Keratinocyte (primary cell): Measurements from ENCODE around the gene HPSE2. TPM values are rescaled to one million over a fixed set of nuclear protein-coding genes. Genes with fewer than 3 reads are reported as not detected.

Experiments used
- DNase-seq: peaks from one replicate; pipeline ENCODE4 v3.0.0-alpha.2; 2011; ENCODE audit warnings: low read depth, missing footprints, low spot score
- FAIRE-seq: peaks from 2 replicates; lab custom pipeline; 2011; peaks lifted over from hg19 to GRCh38; lab: Jason Lieb, UNC
- H2AFZ ChIP-seq: 2 replicates; pipeline ENCODE4 v1.6.0; 2012; ENCODE audit warnings: low read length, control low read depth, inconsistent platforms; ENCODE audit not compliant: control insufficient read depth
- H3K27ac ChIP-seq: 2 replicates; pipeline ENCODE4 v1.5.1; 2011; ENCODE audit warnings: low read length; ENCODE audit not compliant: control insufficient read depth, insufficient read depth
- H3K27me3 ChIP-seq: 3 replicates; pipeline ENCODE4 v1.6.0; 2011; ENCODE audit warnings: low read length; ENCODE audit not compliant: control insufficient read depth, insufficient read depth; ENCODE audit errors: extremely low read depth
- H3K36me3 ChIP-seq, 2 experiments: 2 replicates in 1 of 2; 3 replicates in 1 of 2; pipeline ENCODE4 v1.5.1; 2011; ENCODE audit warnings: low read length in 2 of 2, mild to moderate bottlenecking in 1 of 2; ENCODE audit not compliant: control insufficient read depth in 2 of 2, insufficient read depth in 2 of 2; ENCODE audit errors: extremely low read depth in 1 of 2
- H3K4me1 ChIP-seq: 3 replicates; pipeline ENCODE4 v1.5.1; 2011; ENCODE audit warnings: low read length; ENCODE audit not compliant: control insufficient read depth, insufficient read depth; ENCODE audit errors: extremely low read depth
- H3K4me2 ChIP-seq: 3 replicates; pipeline ENCODE4 v1.6.0; 2011; ENCODE audit warnings: low read depth, low read length; ENCODE audit not compliant: control insufficient read depth, insufficient read depth; ENCODE audit errors: extremely low read depth
- H3K4me3 ChIP-seq, 3 experiments: fragments of 200-600 bp in 1 of 3; sonication (generic) in 1 of 3; 2 replicates in 2 of 3; 3 replicates in 1 of 3; pipeline ENCODE4 v1.5.1; 2011 to 2016; ENCODE audit warnings: low read length in 3 of 3, mild to moderate bottlenecking in 3 of 3, control low read depth in 2 of 3, inconsistent platforms in 1 of 3, low read depth in 1 of 3, mixed read lengths in 1 of 3, mixed run types in 1 of 3, moderate library complexity in 1 of 3; ENCODE audit not compliant: control insufficient read depth in 2 of 3, insufficient read depth in 2 of 3; ENCODE audit errors: extremely low read depth in 1 of 3
- H3K79me2 ChIP-seq: 2 replicates; pipeline ENCODE4 v1.6.0; 2012; ENCODE audit warnings: low read length; ENCODE audit not compliant: control insufficient read depth, insufficient read depth
- H3K9ac ChIP-seq: 3 replicates; pipeline ENCODE4 v1.6.0; 2011; ENCODE audit warnings: low read length; ENCODE audit not compliant: control insufficient read depth, insufficient read depth; ENCODE audit errors: extremely low read depth
- H3K9me1 ChIP-seq: 3 replicates; pipeline ENCODE4 v1.6.0; 2011; ENCODE audit warnings: low read length; ENCODE audit not compliant: control insufficient read depth, insufficient read depth; ENCODE audit errors: extremely low read depth
- H3K9me3 ChIP-seq: 2 replicates; pipeline ENCODE4 v1.5.1; 2012; ENCODE audit warnings: low read depth, low read length; ENCODE audit not compliant: control insufficient read depth
- H4K20me1 ChIP-seq: 3 replicates; pipeline ENCODE4 v1.6.0; 2011; ENCODE audit warnings: low read length; ENCODE audit not compliant: control insufficient read depth, insufficient read depth; ENCODE audit errors: extremely low read depth
- CTCF ChIP-seq, 3 experiments: IDR thresholded peaks in 1 of 3; conservative IDR thresholded peaks in 1 of 3; optimal IDR thresholded peaks in 1 of 3; 2 replicates in 2 of 3; 3 replicates in 1 of 3; pipeline versions ENCODE3 to v1.5.1; 2011; ENCODE audit warnings: low read length in 3 of 3, mild to moderate bottlenecking in 3 of 3, moderate library complexity in 2 of 3, control low read depth in 1 of 3, inconsistent platforms in 1 of 3; ENCODE audit not compliant: insufficient read depth in 2 of 3; ENCODE audit errors: extremely low read depth in 1 of 3
- EZH2 ChIP-seq: IDR thresholded peaks from one replicate; pipeline ENCODE4 v1.6.1; 2012; ENCODE audit warnings: inconsistent platforms, mild to moderate bottlenecking, low read length, moderate library complexity
- dilution Hi-C: fragments of 300-500 bp; cut with MboI; formaldehyde crosslinking; loops from one replicate; pipeline ENCODE4 v1.7.0; 2020; ENCODE audit warnings: low sequenced_read_pairs; ENCODE audit not compliant: extremely low pct_ligation_motif_present
- polyA plus RNA-seq, 5 experiments: library from polyadenylated mRNA; depleted of rRNA in 3 of 5; stranded (reverse) in 3 of 5; stranded (forward) in 1 of 5; unstranded in 1 of 5; fragments of >200 nt; gene quantifications; 1 replicate in 1 of 5; 2 replicates in 3 of 5; 3 replicates in 1 of 5; pipeline versions ENCODE4 v1.2.1 to v1.2.3, GENCODE V29; 2011 to 2012; ENCODE audit warnings: missing spikeins in 2 of 5, low read depth in 1 of 5, low replicate concordance in 1 of 5

Gene HPSE2
- polyA plus RNA-seq, 1 donor (not counting 4 experiments of a cell fraction or from before 2014, with no cell fraction given) = 0.01 TPM

- Histone ChIP-seq H3K79me2 (no peaks in the 10 kb centered on the region), H3K36me3 (no peaks in the 10 kb centered on the region), H3K9me1 (no peaks in the 10 kb centered on the region), H3K4me1 (peaks cover 16% of the 10 kb centered on the region), H3K9me3 (no peaks in the 10 kb centered on the region), H3K9ac (no peak overlapping the region), H3K4me2 (no peak overlapping the region), H3K27me3 (no peaks in the 10 kb centered on the region), H4K20me1 (no peaks in the 10 kb centered on the region), H2AFZ (no peak overlapping the region), H3K27ac (no peak overlapping the region), H3K4me3 (no peak overlapping the region)
- TF ChIP-seq EZH2 (no peak), CTCF (optimal IDR thresholded peaks at IDR 0.05 in 1 of 3, IDR thresholded peaks at IDR 0.05 in 1 of 3, conservative IDR thresholded peaks at IDR 0.05 in 1 of 3; ENCODE audit: extremely low read depth in 1 of 3, insufficient read depth in 2 of 3, low read length in 3 of 3) (no peak)
- dilution Hi-C loops = no loop called here
- DNase-seq (no peak), FAIRE-seq (no peak)
Measured at GRCh38 chr10:98589691-98590090, 646.0 kb downstream of the HPSE2 start.

- no peak overlapping the region for H3K9ac ChIP-seq
- H3K4me1 ChIP-seq = peaks cover 16% of the 10 kb centered on the region
- FAIRE-seq = peak; percentile 97
- H3K27ac ChIP-seq = no peak overlapping the region
- no peaks in the 10 kb centered on the region for H3K9me3 ChIP-seq
- H3K79me2 ChIP-seq = no peaks in the 10 kb centered on the region
- H3K4me3 ChIP-seq = no peak overlapping the region
- no peak for TF ChIP-seq CTCF (optimal IDR thresholded peaks at IDR 0.05 in 1 of 3, IDR thresholded peaks at IDR 0.05 in 1 of 3, conservative IDR thresholded peaks at IDR 0.05 in 1 of 3; ENCODE audit: extremely low read depth in 1 of 3, insufficient read depth in 2 of 3, low read length in 3 of 3)
- TF ChIP-seq EZH2 = no peak
- H3K4me2 ChIP-seq = no peak overlapping the region
- H3K36me3 ChIP-seq = no peaks in the 10 kb centered on the region
- H4K20me1 ChIP-seq = no peaks in the 10 kb centered on the region
- H2AFZ ChIP-seq = no peak overlapping the region
- dilution Hi-C loops = no loop called here
- DNase-seq = peak; percentile 55
- H3K9me1 ChIP-seq = no peaks in the 10 kb centered on the region
- no peaks in the 10 kb centered on the region for H3K27me3 ChIP-seq
Measured at GRCh38 chr10:98589007-98589406, 646.6 kb downstream of the HPSE2 start.
